ENCODE data around the gene CCDC149.
A peak's percentile ranks its signal among the peaks of the same experiment; 100 is the strongest.

Gene CCDC149

DNA sequence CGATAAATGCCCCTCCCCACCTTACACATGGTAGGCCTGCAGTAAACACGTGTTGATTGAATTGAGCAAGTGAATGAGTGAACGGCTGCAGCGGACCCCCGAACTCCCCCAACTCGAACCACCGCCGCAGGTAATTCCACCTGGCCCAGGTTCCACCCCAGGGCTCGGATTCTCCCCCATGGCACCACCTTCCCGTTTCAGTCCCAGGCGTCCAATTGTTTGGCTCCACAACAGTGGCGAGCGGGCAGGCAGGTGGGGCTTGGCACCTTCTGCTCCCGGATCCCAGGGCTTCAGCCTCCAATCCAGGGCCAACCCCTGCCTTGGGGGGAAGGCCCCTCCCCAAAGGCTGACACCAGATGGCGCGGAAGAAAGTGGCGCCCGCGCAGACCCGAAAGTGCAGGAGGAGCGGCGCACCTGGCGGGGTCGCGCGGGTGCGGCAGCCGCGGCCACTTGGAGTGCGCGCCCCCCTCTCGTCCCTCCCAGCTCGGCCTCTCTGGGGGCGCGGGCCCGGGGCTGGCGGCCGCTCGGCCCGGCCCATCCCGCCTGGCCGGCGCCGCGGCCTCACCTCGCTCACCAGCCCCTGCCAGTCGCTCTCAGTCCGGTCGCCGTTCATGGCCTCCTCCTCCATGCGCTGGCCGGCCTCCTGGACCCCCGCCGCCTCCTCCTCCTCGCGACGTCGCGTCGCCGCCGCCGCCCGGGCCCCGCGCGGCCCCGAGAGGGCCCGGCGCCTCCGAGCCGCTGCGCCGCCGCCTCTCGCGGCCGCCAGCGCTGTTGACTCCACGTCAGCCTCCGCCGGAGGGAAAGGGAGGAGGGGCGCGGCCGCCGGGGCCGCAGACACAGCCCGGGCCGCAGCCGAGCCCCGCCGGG, at the start of gene CCDC149:
Gene CCDC149, minus strand, starts transcription at position 791 of the 867 bp plus-strand sequence. Its CDS starts 178 bp downstream, at position 613.
- Mint-ChIP-seq H3K4me3 (peak within 1 kb of the TSS; percentile 74), H3K27me3 (peaks cover 6% of the 10 kb centered on the region)
- intact Hi-C loops (cut with micrococcal nuclease), result loop anchor here (2.0 kb wide), 1 partner anchor 68 kb away; no protein-coding TSS in a partner anchor

DNA sequence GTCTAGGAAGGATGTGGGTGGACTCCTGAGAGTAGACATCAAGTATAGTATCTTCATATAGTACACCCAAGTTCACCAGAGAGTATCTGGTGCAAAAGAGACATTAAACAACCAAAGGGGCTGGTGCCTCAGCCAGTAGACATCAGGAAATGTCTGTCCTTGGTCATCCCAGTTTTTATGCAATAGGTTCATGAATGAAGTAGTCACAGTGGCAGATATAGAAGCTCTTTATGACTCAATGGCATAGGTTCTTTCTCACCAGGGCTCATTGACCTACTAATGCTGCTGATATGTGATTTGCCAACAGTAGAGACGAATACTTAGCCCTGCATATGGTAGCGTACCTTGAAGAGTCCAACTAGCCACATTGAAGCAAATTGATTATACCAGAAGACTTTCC, 45.0 kb upstream of the CCDC149 start:
- H3K4me3 Mint-ChIP-seq, result no peak overlapping the region

More for the DNA sequence above, at the start of gene CCDC149:
- Mint-ChIP-seq H3K36me3 (ENCODE audit: low read depth) (peaks cover 22% of the 10 kb centered on the region), H3K27ac (peak within 1 kb of the TSS; percentile 62), H3K9me3 (peaks cover 13% of the 10 kb centered on the region), H3K4me1 (ENCODE audit: low read depth) (peaks cover 27% of the 10 kb centered on the region)

DNA sequence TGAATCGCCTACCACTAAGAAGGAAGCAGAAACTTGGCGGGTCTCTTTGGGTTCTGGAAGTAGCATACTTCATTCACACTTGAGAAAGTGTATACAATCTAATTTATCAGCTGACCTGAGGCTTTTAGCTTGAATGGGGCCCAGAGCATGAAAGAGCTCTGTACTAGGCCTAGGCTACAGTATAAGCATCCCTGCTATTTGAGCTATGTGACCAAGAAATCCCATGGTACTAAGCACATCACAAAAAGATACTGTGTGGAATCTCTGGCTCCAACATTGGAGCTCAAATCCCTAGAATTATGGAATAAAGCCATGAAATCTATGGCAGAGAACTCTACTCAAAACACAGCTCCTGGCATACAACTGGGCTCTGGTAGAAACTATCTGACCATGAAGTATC, 43.9 kb upstream of the CCDC149 start:
- peaks cover 5% of the 10 kb centered on the region for H3K4me1 Mint-ChIP-seq (ENCODE audit: low read depth)
- H3K36me3 Mint-ChIP-seq (ENCODE audit: low read depth), result no peaks in the 10 kb centered on the region
- H3K27ac Mint-ChIP-seq, result no peak overlapping the region
- no peak overlapping the region for H3K4me3 Mint-ChIP-seq
- H3K27me3 Mint-ChIP-seq, result no peaks in the 10 kb centered on the region
- H3K9me3 Mint-ChIP-seq, result peaks cover 11% of the 10 kb centered on the region
- intact Hi-C loops (cut with micrococcal nuclease), result no loop called here

More for the DNA sequence above, 45.0 kb upstream of the CCDC149 start:
- Mint-ChIP-seq H3K27ac (no peak overlapping the region), H3K27me3 (no peaks in the 10 kb centered on the region), H3K4me1 (ENCODE audit: low read depth) (peaks cover 5% of the 10 kb centered on the region), H3K36me3 (ENCODE audit: low read depth) (no peaks in the 10 kb centered on the region), H3K9me3 (peaks cover 11% of the 10 kb centered on the region)
- intact Hi-C loops (cut with micrococcal nuclease), result no loop called here

DNA sequence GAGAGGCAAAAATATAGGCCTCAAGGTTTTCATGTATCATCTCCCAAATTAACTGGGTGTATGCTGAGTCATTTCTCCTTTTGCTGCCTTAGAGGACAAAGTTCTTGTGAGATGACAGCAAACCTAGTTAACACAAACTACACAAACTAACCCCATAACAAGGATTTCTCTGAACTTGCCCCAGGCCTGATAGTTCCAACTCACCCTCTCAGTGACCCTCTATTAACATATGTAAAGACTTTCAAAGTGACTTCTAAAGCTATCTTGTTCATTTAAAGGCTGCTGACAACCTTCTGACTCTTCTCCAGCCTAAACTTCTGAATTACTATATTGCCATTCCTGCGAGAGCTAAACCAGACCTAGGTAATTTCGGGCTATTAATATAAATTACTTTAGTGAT, 43.2 kb upstream of the CCDC149 start:
- H3K36me3 Mint-ChIP-seq (ENCODE audit: low read depth), result no peaks in the 10 kb centered on the region
- H3K27me3 Mint-ChIP-seq, result no peaks in the 10 kb centered on the region
- intact Hi-C loops (cut with micrococcal nuclease), result no loop called here
- H3K4me1 Mint-ChIP-seq (ENCODE audit: low read depth), result peaks cover 5% of the 10 kb centered on the region
- no peak overlapping the region for H3K4me3 Mint-ChIP-seq
- no peak overlapping the region for H3K27ac Mint-ChIP-seq
- H3K9me3 Mint-ChIP-seq, result peaks cover 11% of the 10 kb centered on the region

DNA sequence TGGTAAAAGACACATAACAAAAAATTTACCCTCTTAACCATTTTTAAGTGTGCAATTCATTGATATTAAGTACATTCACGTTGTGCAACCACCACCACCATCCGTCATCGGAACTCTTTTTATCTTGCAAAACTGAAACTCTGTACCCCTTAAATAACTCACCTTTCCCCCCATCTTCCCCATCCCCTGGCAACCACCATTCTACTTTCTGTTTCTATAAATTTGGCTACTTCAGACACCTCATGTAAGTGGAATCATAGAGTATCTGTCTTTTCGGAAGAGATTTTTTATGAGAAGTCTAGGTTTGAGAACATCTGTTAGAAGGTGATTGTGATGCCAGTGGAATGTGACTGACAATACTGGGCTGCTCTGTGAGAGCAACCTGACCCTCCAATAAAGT, 39.8 kb upstream of the CCDC149 start:
- H3K4me3 Mint-ChIP-seq, result no peak overlapping the region
- H3K36me3 Mint-ChIP-seq (ENCODE audit: low read depth), result no peaks in the 10 kb centered on the region
- peaks cover 5% of the 10 kb centered on the region for H3K4me1 Mint-ChIP-seq (ENCODE audit: low read depth)
- no peak overlapping the region for H3K27ac Mint-ChIP-seq
- H3K27me3 Mint-ChIP-seq, result no peaks in the 10 kb centered on the region
- intact Hi-C loops (cut with micrococcal nuclease), result no loop called here
- H3K9me3 Mint-ChIP-seq, result peaks cover 27% of the 10 kb centered on the region

DNA sequence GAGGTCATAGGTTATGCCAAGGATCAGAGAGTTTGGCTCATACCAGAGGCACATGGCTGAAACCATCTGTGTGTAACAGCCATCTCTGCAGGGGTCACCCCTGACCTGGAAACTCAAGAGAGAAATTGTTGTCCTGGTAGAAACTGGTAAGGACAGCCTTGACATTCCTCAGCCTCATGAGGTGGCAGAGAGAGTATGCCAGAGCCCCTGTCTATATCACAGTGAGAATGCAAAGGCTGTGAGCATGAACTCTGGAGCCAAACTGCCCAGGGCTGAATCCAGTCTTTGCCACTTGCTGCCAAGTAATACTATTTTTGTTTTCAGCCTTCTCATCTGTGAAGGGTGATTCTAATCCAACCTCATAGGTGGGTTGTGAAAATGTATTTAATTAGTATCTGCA, 37.1 kb upstream of the CCDC149 start:
- intact Hi-C loops (cut with micrococcal nuclease), result no loop called here
- H3K4me1 Mint-ChIP-seq (ENCODE audit: low read depth), result no peaks in the 10 kb centered on the region
- peaks cover 50% of the 10 kb centered on the region for H3K9me3 Mint-ChIP-seq
- H3K27me3 Mint-ChIP-seq, result no peaks in the 10 kb centered on the region
- no peak overlapping the region for H3K27ac Mint-ChIP-seq
- no peak overlapping the region for H3K4me3 Mint-ChIP-seq
- H3K36me3 Mint-ChIP-seq (ENCODE audit: low read depth), result no peaks in the 10 kb centered on the region

DNA sequence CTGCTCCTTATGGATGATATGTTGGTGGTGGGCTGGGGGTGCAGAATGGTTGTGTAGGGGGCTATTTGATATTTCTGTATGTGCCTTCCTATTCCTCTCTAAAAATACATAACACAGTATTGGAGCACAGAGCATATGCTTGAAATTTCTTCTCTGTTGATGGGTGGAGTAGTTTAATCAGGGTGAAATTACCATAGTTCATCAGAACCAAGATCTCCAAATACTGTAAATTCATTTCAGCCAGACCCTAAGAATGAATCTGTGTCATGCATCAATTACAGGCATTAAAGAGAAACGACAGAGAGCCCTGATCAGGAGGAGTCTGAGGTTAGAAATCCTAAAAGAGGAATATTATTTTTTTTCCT, 25.1 kb upstream of the CCDC149 start:
- Mint-ChIP-seq H3K27me3 (no peaks in the 10 kb centered on the region), H3K36me3 (ENCODE audit: low read depth) (peaks cover 5% of the 10 kb centered on the region), H3K4me3 (no peak overlapping the region), H3K27ac (no peak overlapping the region), H3K9me3 (peaks cover 67% of the 10 kb centered on the region), H3K4me1 (ENCODE audit: low read depth) (peaks cover 6% of the 10 kb centered on the region)
- intact Hi-C loops (cut with micrococcal nuclease), result no loop called here

DNA sequence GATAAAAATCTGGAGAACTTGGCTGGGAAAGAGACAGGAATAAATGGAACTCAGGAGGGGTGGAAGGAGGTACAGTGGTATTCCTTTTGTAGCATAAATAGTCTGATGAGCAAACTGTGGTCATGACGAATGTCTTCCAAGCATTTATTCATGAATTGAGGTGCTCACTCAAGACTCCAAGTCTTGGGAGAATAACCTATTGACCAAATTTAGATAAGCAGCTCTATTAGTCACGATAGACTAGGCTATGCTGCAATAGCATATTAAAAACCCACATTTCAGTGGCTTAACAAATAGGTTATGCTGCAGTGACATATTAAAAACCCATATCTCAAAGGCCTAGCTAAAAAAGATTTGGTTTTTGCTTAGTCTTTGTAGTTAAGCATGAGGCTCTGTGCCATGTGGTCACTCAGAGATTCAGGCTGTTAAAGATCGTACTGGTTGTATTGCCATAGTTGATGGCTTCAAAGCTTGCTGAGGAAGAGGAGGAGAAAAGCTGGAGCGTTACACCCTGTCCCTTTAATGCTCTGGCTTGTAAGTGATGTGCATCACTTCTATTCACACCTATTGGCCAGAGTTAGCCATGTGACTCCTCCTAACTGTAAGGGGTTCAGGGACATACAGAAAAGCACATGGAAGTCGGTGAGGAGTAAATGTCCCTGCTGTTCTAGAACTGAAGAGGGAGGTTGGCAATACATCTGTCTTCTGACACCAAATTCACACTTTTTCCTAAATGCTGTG, 24.5 kb upstream of the CCDC149 start:
- Mint-ChIP-seq H3K27me3 (no peaks in the 10 kb centered on the region), H3K9me3 (peaks cover 68% of the 10 kb centered on the region)

DNA sequence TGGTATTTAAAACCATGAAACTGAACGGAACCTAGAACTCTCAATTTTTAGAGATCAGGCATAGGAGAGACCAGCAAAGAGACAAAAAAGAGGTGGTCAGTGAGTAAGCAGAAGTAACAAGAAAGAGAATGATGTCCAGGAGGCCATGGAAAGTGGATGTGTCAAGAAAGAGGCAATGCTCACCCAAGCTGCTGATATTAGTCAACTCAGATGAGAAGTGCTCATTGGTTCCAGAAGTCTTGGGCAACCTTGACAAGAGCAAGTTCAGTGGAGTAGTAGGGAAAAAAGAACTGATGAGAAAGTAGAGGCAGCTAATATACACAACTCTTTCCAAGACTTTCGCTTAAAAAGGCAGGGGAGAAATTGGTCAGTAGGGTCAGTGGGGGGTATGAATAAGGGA, 23.0 kb upstream of the CCDC149 start:
- H3K27me3 Mint-ChIP-seq, result no peaks in the 10 kb centered on the region
- peaks cover 6% of the 10 kb centered on the region for H3K4me1 Mint-ChIP-seq (ENCODE audit: low read depth)
- H3K9me3 Mint-ChIP-seq, result peaks cover 68% of the 10 kb centered on the region
- intact Hi-C loops (cut with micrococcal nuclease), result no loop called here
- H3K4me3 Mint-ChIP-seq, result no peak overlapping the region
- H3K36me3 Mint-ChIP-seq (ENCODE audit: low read depth), result peaks cover 5% of the 10 kb centered on the region
- no peak overlapping the region for H3K27ac Mint-ChIP-seq

More for the DNA sequence above, 24.5 kb upstream of the CCDC149 start:
- intact Hi-C loops (cut with micrococcal nuclease), result no loop called here
- no peak overlapping the region for H3K4me3 Mint-ChIP-seq
- peaks cover 5% of the 10 kb centered on the region for H3K36me3 Mint-ChIP-seq (ENCODE audit: low read depth)
- peaks cover 6% of the 10 kb centered on the region for H3K4me1 Mint-ChIP-seq (ENCODE audit: low read depth)
- no peak overlapping the region for H3K27ac Mint-ChIP-seq

DNA sequence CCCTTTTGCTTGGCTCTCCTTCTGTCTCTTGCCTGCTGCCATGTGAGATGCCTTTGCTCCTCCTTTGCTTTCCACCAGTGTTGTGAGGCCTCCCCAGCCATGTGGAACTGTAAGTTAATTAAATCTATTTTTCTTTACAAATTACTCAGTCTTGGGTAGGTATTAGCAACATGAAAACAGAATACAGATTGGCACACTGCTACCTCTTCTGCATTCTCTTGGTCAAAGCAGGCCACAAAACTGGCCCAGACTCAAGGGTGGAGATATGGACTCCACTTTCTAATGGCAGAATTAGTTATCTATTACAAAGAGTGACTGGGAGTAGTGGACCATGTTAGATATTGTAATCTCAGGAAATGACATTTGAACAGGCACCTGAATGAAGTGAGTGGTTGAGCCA, 21.5 kb upstream of the CCDC149 start:
- no peak overlapping the region for H3K27ac Mint-ChIP-seq
- H3K36me3 Mint-ChIP-seq (ENCODE audit: low read depth), result peaks cover under 1% of the 10 kb centered on the region
- H3K27me3 Mint-ChIP-seq, result no peaks in the 10 kb centered on the region
- no peak overlapping the region for H3K4me3 Mint-ChIP-seq
- peaks cover 61% of the 10 kb centered on the region for H3K9me3 Mint-ChIP-seq
- intact Hi-C loops (cut with micrococcal nuclease), result no loop called here
- peaks cover 18% of the 10 kb centered on the region for H3K4me1 Mint-ChIP-seq (ENCODE audit: low read depth)

DNA sequence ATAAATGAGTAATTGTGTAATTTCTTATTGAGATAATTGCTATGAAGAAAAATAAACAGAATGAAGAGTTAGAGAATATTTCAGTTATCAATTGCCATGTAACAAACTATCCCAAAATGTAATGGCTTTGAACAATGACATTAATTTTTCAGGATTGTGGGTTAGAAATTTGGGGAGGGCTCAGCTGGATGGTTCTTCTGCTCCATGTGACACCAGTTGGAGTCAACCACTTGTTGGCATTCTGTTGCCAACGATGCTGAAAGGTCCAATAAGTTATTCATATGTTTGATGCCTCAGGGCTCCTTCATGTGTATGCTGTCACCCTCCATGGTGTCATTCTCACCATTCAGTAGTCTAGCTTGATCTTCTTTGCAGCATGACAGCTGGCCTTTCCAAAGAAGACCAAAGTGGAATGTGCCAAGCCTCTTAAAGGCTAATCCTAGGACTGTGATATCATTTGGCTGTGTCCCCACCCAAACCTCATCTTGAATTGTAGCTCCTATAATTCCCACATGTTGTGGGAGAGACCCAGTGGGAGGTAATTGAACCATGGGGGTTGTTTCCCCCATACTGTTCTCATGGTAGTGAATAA, 20.9 kb upstream of the CCDC149 start:
- Mint-ChIP-seq H3K27ac (no peak overlapping the region), H3K4me3 (no peak overlapping the region), H3K4me1 (ENCODE audit: low read depth) (peaks cover 22% of the 10 kb centered on the region), H3K9me3 (peaks cover 55% of the 10 kb centered on the region), H3K36me3 (ENCODE audit: low read depth) (no peaks in the 10 kb centered on the region), H3K27me3 (no peaks in the 10 kb centered on the region)
- intact Hi-C loops (cut with micrococcal nuclease), result no loop called here

DNA sequence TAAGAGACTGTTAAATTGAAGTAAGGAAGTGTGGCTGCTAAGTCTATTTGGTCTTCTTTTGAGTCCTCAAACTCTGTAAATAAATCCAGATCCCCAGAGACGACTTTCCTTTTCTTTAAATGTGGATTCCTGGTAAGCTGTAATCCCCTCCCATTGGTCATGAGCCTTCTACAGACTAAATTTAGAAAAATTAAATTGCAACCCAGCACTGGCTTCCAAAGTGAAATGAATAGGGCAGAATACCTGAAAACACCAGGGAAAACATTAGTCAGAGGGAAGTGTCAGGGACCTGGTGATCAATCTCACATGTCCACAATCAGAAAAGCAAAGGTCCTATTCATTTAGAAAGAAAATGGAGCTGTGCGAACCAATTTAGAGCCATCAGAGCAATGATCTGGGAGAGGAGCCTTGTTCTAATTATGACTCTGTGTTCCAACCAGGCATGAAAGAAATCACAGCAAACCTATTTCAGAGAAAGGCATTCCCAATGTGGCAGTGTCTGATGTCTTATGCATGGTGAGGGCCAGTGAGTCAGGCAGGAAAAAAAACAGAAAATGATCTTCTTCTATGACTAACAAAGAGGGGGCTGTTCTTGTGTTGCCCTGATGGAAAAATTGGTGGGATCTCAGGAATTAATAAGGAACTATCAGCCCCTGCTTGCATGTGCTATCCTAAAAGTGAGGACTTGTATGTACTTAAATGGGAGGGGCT, 19.8 kb upstream of the CCDC149 start:
- no peak overlapping the region for H3K27ac Mint-ChIP-seq
- no peak overlapping the region for H3K4me3 Mint-ChIP-seq
- H3K36me3 Mint-ChIP-seq (ENCODE audit: low read depth), result no peaks in the 10 kb centered on the region
- H3K4me1 Mint-ChIP-seq (ENCODE audit: low read depth), result peaks cover 33% of the 10 kb centered on the region
- H3K9me3 Mint-ChIP-seq, result peaks cover 44% of the 10 kb centered on the region
- H3K27me3 Mint-ChIP-seq, result no peaks in the 10 kb centered on the region
- intact Hi-C loops (cut with micrococcal nuclease), result no loop called here

DNA sequence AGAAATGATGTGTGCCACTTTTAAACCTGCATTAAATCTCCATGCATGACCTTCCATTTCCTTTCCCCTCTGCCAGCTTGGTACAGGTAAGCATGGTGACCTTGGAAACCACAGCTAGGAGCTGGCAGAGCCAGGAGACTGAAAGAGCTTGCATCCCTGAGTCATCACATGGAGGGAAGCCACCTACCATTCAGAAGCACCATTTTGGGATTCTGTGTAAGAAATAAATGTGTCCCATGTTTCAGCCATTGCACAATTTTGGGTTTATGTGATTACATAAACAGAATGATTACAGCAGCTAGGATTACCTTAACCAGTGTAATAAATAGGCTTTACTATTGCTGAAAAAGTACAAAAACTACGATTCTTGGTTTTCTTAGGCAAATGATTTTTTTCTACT, 17.3 kb upstream of the CCDC149 start:
- H3K4me3 Mint-ChIP-seq, result no peak overlapping the region
- peaks cover 44% of the 10 kb centered on the region for H3K4me1 Mint-ChIP-seq (ENCODE audit: low read depth)
- no peaks in the 10 kb centered on the region for H3K36me3 Mint-ChIP-seq (ENCODE audit: low read depth)
- intact Hi-C loops (cut with micrococcal nuclease), result no loop called here
- peaks cover 19% of the 10 kb centered on the region for H3K9me3 Mint-ChIP-seq
- H3K27me3 Mint-ChIP-seq, result no peaks in the 10 kb centered on the region
- no peak overlapping the region for H3K27ac Mint-ChIP-seq

Measured in dendritic cell treated with granulocyte-macrophage colony-stimulating factor and Interleukin-4, amounts not matched to agents 40 ng/mL and 50 ng/mL, for 4 days (primary cell).